ENCODE measurements around the gene SFXN5. TPM values are rescaled to one million over a fixed set of nuclear protein-coding genes. Genes with fewer than 3 reads are reported as not detected.
A peak's percentile ranks its signal among the peaks of the same experiment; 100 is the strongest.

The SFXN5 gene
- total RNA-seq, 1 donor from 2014 or later = 29.8 TPM

DNA sequence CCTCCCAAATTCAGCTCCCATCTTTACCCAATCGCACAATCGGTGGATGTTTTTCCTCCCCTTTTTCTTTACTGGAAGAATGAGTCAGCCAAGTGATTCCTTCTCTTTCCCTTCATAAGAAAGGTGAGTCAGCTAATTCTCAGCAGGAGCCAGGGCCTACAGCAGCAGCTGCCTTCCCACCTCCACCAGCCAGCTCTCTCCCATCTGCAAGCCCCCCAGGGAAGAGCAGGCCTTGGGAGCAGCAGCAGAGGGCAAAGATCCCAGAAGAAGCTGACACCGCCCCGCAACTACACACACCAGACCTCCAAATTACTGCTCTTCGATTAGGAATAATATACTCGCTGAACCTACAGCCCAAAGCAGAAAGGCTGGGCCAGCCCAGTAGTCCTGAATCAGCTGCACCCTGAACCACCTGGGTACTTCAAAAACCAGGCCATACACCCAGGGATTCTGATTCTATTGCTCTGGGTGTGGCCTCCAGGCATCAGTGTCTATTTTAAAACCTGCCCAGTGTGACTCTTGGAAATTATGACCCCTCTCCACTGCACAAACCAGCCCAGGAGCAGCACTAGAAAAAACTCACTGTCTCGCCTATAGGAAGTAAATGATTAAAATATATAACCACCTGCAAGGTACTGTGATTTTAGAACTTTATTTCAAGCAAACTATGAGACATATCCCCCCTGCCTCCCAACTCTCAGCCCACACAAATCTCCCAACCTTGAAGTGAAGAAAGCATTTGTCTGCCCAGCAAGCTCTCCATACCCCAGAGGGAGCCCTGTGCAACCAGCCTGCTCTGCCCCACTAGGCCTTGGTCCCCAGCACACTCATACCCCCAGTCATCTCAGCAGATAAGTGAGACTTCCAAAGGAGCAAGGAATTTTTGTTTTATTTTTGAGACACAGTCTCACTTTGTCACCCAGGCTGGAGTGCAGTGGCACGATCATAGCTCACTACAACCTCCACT lies 7.3 kb downstream of the SFXN5 start:
- DNase-seq (ENCODE audit: low spot score) = no peak
- peaks cover 9% of the 10 kb centered on the region for H3K36me3 Mint-ChIP-seq (ENCODE audit: low read depth, unreplicated experiment)
- H3K4me1 Mint-ChIP-seq (ENCODE audit: unreplicated experiment) = peaks cover 56% of the 10 kb centered on the region
- no peaks in the 10 kb centered on the region for H3K9me3 Mint-ChIP-seq (ENCODE audit: unreplicated experiment)
- H3K27ac Mint-ChIP-seq (ENCODE audit: unreplicated experiment) = peak overlapping the region; percentile 88
- peak overlapping the region; percentile 77 for H3K4me3 Mint-ChIP-seq (ENCODE audit: unreplicated experiment)
- H3K27me3 Mint-ChIP-seq (ENCODE audit: unreplicated experiment) = peaks cover 6% of the 10 kb centered on the region
- TF ChIP-seq, protein P1, sequence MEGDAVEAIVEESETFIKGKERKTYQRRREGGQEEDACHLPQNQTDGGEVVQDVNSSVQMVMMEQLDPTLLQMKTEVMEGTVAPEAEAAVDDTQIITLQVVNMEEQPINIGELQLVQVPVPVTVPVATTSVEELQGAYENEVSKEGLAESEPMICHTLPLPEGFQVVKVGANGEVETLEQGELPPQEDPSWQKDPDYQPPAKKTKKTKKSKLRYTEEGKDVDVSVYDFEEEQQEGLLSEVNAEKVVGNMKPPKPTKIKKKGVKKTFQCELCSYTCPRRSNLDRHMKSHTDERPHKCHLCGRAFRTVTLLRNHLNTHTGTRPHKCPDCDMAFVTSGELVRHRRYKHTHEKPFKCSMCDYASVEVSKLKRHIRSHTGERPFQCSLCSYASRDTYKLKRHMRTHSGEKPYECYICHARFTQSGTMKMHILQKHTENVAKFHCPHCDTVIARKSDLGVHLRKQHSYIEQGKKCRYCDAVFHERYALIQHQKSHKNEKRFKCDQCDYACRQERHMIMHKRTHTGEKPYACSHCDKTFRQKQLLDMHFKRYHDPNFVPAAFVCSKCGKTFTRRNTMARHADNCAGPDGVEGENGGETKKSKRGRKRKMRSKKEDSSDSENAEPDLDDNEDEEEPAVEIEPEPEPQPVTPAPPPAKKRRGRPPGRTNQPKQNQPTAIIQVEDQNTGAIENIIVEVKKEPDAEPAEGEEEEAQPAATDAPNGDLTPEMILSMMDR (IDR thresholded peaks at IDR 0.05; ENCODE audit: unreplicated experiment) = no peak

DNA sequence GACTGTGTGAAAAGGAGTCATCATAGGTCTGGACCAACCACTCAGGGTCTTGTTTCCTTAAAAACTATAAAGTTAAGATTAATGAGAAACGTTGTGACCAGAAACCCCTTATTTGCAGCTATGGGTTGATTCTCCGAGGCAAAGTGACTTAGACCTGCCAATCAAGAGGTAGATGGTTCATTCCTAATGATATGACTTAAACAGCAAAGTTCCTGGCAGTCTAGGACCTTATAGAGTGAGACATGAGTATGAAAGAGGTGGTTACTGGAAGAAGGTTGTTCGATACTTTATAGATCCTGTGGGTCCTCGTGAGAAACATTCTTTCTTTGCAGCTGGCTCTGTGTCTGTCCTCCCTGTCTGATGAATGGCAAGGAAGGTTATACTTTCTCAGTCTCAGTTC lies 8.0 kb downstream of the SFXN5 start:
- Mint-ChIP-seq H3K4me1 (ENCODE audit: unreplicated experiment) (peaks cover 50% of the 10 kb centered on the region), H3K4me3 (ENCODE audit: unreplicated experiment) (no peak overlapping the region), H3K36me3 (ENCODE audit: low read depth, unreplicated experiment) (peaks cover 11% of the 10 kb centered on the region), H3K27me3 (ENCODE audit: unreplicated experiment) (peaks cover 6% of the 10 kb centered on the region), H3K27ac (ENCODE audit: unreplicated experiment) (peak overlapping the region; percentile 59), H3K9me3 (ENCODE audit: unreplicated experiment) (no peaks in the 10 kb centered on the region)
- TF ChIP-seq, protein P1 (IDR thresholded peaks at IDR 0.05; ENCODE audit: unreplicated experiment) = no peak
- DNase-seq (ENCODE audit: low spot score) = no peak

GRCh38 chr2:73059106-73059505 lies 12.4 kb downstream of the SFXN5 start:
- no peak overlapping the region for H3K27ac Mint-ChIP-seq (ENCODE audit: unreplicated experiment)
- TF ChIP-seq, protein P1 (IDR thresholded peaks at IDR 0.05; ENCODE audit: unreplicated experiment) = no peak
- DNase-seq (ENCODE audit: low spot score) = no peak
- peaks cover 26% of the 10 kb centered on the region for H3K4me1 Mint-ChIP-seq (ENCODE audit: unreplicated experiment)
- peaks cover 6% of the 10 kb centered on the region for H3K9me3 Mint-ChIP-seq (ENCODE audit: unreplicated experiment)
- peaks cover 37% of the 10 kb centered on the region for H3K36me3 Mint-ChIP-seq (ENCODE audit: low read depth, unreplicated experiment)
- H3K27me3 Mint-ChIP-seq (ENCODE audit: unreplicated experiment) = no peaks in the 10 kb centered on the region
- no peak overlapping the region for H3K4me3 Mint-ChIP-seq (ENCODE audit: unreplicated experiment)

GRCh38 chr2:73054980-73055379 lies 16.5 kb downstream of the SFXN5 start:
- Mint-ChIP-seq H3K27ac (ENCODE audit: unreplicated experiment) (no peak overlapping the region), H3K27me3 (ENCODE audit: unreplicated experiment) (peaks cover 5% of the 10 kb centered on the region), H3K4me3 (ENCODE audit: unreplicated experiment) (no peak overlapping the region), H3K9me3 (ENCODE audit: unreplicated experiment) (peaks cover 6% of the 10 kb centered on the region), H3K4me1 (ENCODE audit: unreplicated experiment) (peaks cover 41% of the 10 kb centered on the region), H3K36me3 (ENCODE audit: low read depth, unreplicated experiment) (peaks cover 39% of the 10 kb centered on the region)
- TF ChIP-seq, protein P1 (IDR thresholded peaks at IDR 0.05; ENCODE audit: unreplicated experiment) = no peak
- DNase-seq (ENCODE audit: low spot score) = no peak
